Mammary epithelial cell (primary cell): ENCODE results near the gene EID2B.

Experiments used
- CTCF ChIP-seq, 2 donors: IDR thresholded peaks in 1 of 2; conservative IDR thresholded peaks in 1 of 2; 2 replicates each; pipeline ENCODE4 v1.5.1; 2011 to 2012; ENCODE audit warnings: inconsistent platforms in 2 of 2, low read length in 2 of 2, mild to moderate bottlenecking in 2 of 2, control low read depth in 1 of 2, low read depth in 1 of 2; ENCODE audit not compliant: insufficient read depth in 1 of 2; ENCODE audit errors: extremely low read depth in 1 of 2
- EZH2 ChIP-seq: IDR thresholded peaks from 2 replicates; pipeline ENCODE4 v1.6.1; 2012; ENCODE audit warnings: low read length, inconsistent platforms, borderline replicate concordance

- TF ChIP-seq CTCF (conservative IDR thresholded peaks at IDR 0.05 in 1 of 2, IDR thresholded peaks at IDR 0.05 in 1 of 2; ENCODE audit: extremely low read depth in 1 of 2, insufficient read depth in 1 of 2, low read depth in 1 of 2, low read length in 2 of 2) (no peak), EZH2 (no peak)
Observed at GRCh38 chr19:39568604-39569003, 36.0 kb upstream of the EID2B start.
